Trophoblast cell (in vitro differentiated cells and primary cell): ENCODE data around the gene CRTAP.
A peak's percentile ranks its signal among the peaks of the same experiment; 100 is the strongest.

ENCODE experiments used
- DNase-seq, 2 donors: peaks; one replicate each; pipeline ENCODE4 v3.0.0-alpha.2; 2016
- H2AFZ ChIP-seq: 2 replicates; pipeline ENCODE4 v1.6.1; 2013; ENCODE audit warnings: low read length, moderate library complexity, mild to moderate bottlenecking; ENCODE audit not compliant: insufficient read depth, poor library complexity
- H2AK5ac ChIP-seq: 2 replicates; pipeline ENCODE4 v1.6.1; 2013; ENCODE audit warnings: mild to moderate bottlenecking, low read length
- H2BK120ac ChIP-seq: 2 replicates; pipeline ENCODE4 v1.6.1; 2013; ENCODE audit warnings: low read length, mild to moderate bottlenecking, moderate library complexity; ENCODE audit not compliant: insufficient read depth, poor library complexity
- H2BK12ac ChIP-seq: 2 replicates; pipeline ENCODE4 v1.6.1; 2013; ENCODE audit warnings: mild to moderate bottlenecking, low read length, moderate library complexity
- H2BK5ac ChIP-seq: 2 replicates; pipeline ENCODE4 v1.6.1; 2013; ENCODE audit warnings: low read length, low read depth, moderate library complexity, mild to moderate bottlenecking; ENCODE audit not compliant: poor library complexity
- H3K14ac ChIP-seq: 2 replicates; pipeline ENCODE4 v1.6.1; 2013; ENCODE audit warnings: mild to moderate bottlenecking, low read length
- H3K18ac ChIP-seq: 2 replicates; pipeline ENCODE4 v1.6.1; 2013; ENCODE audit warnings: mild to moderate bottlenecking, low read length
- H3K23ac ChIP-seq: 2 replicates; pipeline ENCODE4 v1.6.1; 2013; ENCODE audit warnings: low read length
- H3K27ac ChIP-seq: 2 replicates; pipeline ENCODE4 v1.5.1; 2013; ENCODE audit warnings: low read depth, mild to moderate bottlenecking, inconsistent platforms, low read length, moderate library complexity
- H3K27me3 ChIP-seq: 2 replicates; pipeline ENCODE4 v1.6.1; 2013; ENCODE audit warnings: inconsistent platforms, mild to moderate bottlenecking, low read length, moderate library complexity; ENCODE audit not compliant: insufficient read depth
- H3K36me3 ChIP-seq, 2 experiments: 1 replicate in 1 of 2; 2 replicates in 1 of 2; pipeline ENCODE4 v1.6.1; 2013; ENCODE audit warnings: low read length in 2 of 2, mild to moderate bottlenecking in 2 of 2, moderate library complexity in 1 of 2; ENCODE audit not compliant: insufficient read depth in 2 of 2, control insufficient read depth in 1 of 2
- H3K4ac ChIP-seq: 2 replicates; pipeline ENCODE4 v1.6.1; 2013; ENCODE audit warnings: low read depth, mild to moderate bottlenecking, low read length, moderate library complexity
- H3K4me1 ChIP-seq, 2 experiments: 1 replicate in 1 of 2; 2 replicates in 1 of 2; pipeline ENCODE4 v1.6.1; 2013; ENCODE audit warnings: low read length in 2 of 2, mild to moderate bottlenecking in 2 of 2, moderate library complexity in 1 of 2; ENCODE audit not compliant: insufficient read depth in 2 of 2, control insufficient read depth in 1 of 2
- H3K4me2 ChIP-seq: 2 replicates; pipeline ENCODE4 v1.6.1; 2013; ENCODE audit warnings: inconsistent platforms, mild to moderate bottlenecking, low read length, moderate library complexity
- H3K4me3 ChIP-seq: 2 replicates; pipeline ENCODE4 v1.5.1; 2013; ENCODE audit warnings: mild to moderate bottlenecking, low read depth, low read length, inconsistent platforms
- H3K79me1 ChIP-seq: one replicate; pipeline ENCODE4 v1.6.1; 2013; ENCODE audit warnings: low read length
- H3K79me2 ChIP-seq: 2 replicates; pipeline ENCODE4 v1.6.1; 2013; ENCODE audit warnings: low read length, mild to moderate bottlenecking; ENCODE audit not compliant: control insufficient read depth, insufficient read depth, poor library complexity
- H3K9ac ChIP-seq: 2 replicates; pipeline ENCODE4 v1.6.1; 2013; ENCODE audit warnings: mild to moderate bottlenecking, low read length
- H3K9me3 ChIP-seq: 2 replicates; pipeline ENCODE4 v1.6.1; 2013; ENCODE audit warnings: low read depth, mild to moderate bottlenecking, control low read depth, inconsistent platforms, low read length; ENCODE audit not compliant: insufficient read depth
- H4K12ac ChIP-seq: 2 replicates; pipeline ENCODE4 v1.6.1; 2013; ENCODE audit warnings: low read depth, mild to moderate bottlenecking, low read length, moderate library complexity
- H4K8ac ChIP-seq: 2 replicates; pipeline ENCODE4 v1.6.1; 2013; ENCODE audit warnings: low read depth, mild to moderate bottlenecking, low read length, moderate library complexity
- H4K91ac ChIP-seq: one replicate; pipeline ENCODE4 v1.6.1; 2013; ENCODE audit warnings: low read depth, mild to moderate bottlenecking, low read length, moderate library complexity
- WGBS: extraction: QIAGEN DNeasy Blood & Tissue Kit; methylation state at CpG from one replicate; pipeline ENCODE4 v1.1.7; 2013; ENCODE audit warnings: missing lambda C conversion rate; ENCODE audit not compliant: insufficient read length, insufficient coverage; ENCODE audit errors: extremely low coverage; 5-methylcytosine and 5-hydroxymethylcytosine counted together

CRTAP gene

DNA sequence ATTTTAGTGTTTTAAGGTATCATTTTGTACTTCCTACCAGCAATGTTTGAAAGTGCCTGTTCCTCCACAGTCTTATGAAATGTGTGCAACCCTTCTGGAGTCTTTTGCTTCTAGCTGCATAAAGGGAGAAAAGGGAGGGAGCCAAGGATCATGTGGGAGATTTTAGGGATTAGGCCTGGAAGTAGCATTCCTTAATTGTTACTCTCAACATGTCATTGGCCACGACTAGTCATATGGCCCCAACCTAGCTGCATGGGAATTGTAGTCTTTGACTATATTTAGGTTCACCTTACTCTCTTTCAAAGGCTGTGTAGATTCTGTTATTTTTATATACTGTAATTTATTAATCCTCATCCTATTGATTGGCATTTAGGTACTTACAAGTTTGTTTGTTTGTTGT is 14.9 kb downstream of the CRTAP start:
- Histone ChIP-seq H3K4ac (no peak overlapping the region), H3K4me1 (peaks cover 4 to 6% of the 10 kb centered on the region in 2 experiments), H3K4me3 (no peak overlapping the region), H2BK12ac (no peak overlapping the region), H2AK5ac (no peak overlapping the region), H3K27ac (no peak overlapping the region), H3K27me3 (no peaks in the 10 kb centered on the region), H4K91ac (no peak overlapping the region), H3K14ac (no peak overlapping the region), H3K18ac (no peak overlapping the region), H3K79me2 (no peaks in the 10 kb centered on the region), H2BK120ac (no peak overlapping the region), H4K12ac (no peak overlapping the region), H3K4me2 (no peak overlapping the region), H2AFZ (no peak overlapping the region), H3K79me1 (no peaks in the 10 kb centered on the region), H4K8ac (no peak overlapping the region), H3K36me3 (peaks cover 8 to 14% of the 10 kb centered on the region in 2 experiments), H2BK5ac (no peak overlapping the region), H3K23ac (no peak overlapping the region), H3K9ac (no peak overlapping the region), H3K9me3 (no peaks in the 10 kb centered on the region)
- DNase-seq, result no peak
- no CpG with 5 or more reads among the region's 1 CpG for WGBS

DNA sequence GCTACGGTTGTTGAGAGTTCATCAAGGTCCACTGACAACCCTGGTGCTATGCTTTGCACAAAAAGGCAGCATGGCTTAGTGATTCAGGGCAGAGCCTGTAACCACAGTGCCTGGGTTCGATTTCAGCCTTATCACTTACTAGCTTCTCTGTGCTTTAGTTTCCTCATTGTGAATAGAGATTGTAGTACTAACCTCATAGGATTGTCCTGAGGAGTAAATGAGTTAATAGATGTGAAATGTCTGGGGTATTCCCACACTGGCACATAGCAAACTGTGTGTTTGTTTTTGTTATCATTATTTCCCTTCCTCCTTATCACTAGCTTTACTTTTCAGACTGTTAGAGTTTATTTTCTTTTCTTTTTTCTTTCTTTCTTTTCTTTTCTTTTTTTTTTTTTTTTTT is 16.3 kb downstream of the CRTAP start:
- Histone ChIP-seq H3K9ac (no peak overlapping the region), H2BK12ac (no peak overlapping the region), H3K4ac (no peak overlapping the region), H3K79me2 (no peaks in the 10 kb centered on the region), H3K14ac (no peak overlapping the region), H3K18ac (no peak overlapping the region), H4K8ac (no peak overlapping the region), H3K79me1 (no peaks in the 10 kb centered on the region), H2BK5ac (no peak overlapping the region), H3K36me3 (peaks cover 6 to 14% of the 10 kb centered on the region in 2 experiments), H4K91ac (no peak overlapping the region), H2AFZ (no peak overlapping the region), H2AK5ac (no peak overlapping the region), H4K12ac (no peak overlapping the region), H3K4me3 (no peak overlapping the region), H3K4me2 (no peak overlapping the region), H3K9me3 (no peaks in the 10 kb centered on the region), H3K4me1 (peaks cover 0 to 4% of the 10 kb centered on the region in 2 experiments), H3K27me3 (no peaks in the 10 kb centered on the region), H2BK120ac (no peak overlapping the region), H3K23ac (no peak overlapping the region), H3K27ac (no peak overlapping the region)
- DNase-seq, result no peak
- no CpG with 5 or more reads among the region's 2 CpGs for WGBS

DNA sequence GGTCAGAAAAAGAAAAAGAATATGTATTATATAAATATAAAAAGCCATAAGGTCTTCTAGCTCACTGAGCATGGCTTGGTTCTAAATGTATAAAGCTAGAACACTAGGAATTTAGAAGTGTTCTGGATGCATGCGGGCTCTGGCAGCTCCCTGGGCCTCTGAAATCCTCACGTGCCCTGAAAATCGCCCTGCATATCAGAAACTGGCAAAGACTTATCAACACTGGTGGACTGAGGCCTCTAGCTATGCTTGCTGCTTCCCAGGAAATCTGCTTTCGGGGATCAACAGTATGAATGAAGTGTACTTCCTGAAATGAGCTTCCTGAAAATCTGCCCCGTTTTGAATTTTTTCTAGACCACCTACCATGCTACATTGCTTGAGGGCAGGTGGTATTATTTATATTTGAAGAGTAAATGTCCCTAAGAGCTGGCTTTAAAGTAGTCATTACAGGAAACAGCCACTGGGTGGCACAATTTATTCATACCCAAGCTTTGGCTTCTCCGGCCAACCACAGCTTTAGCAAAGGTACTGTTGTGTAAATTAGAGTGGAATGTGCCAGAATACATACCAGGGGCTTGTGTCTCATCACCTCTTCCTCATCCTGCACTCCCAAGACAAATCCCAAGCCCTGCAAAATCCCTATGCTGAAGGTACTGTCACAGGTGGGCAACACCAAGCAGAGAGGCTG is 17.7 kb downstream of the CRTAP start:
- Histone ChIP-seq H4K91ac (no peak overlapping the region), H2BK5ac (no peak overlapping the region), H3K23ac (no peak overlapping the region), H3K4me3 (no peak overlapping the region), H2BK12ac (no peak overlapping the region), H4K12ac (no peak overlapping the region), H3K27me3 (no peaks in the 10 kb centered on the region), H2AFZ (no peak overlapping the region), H3K36me3 (peaks cover 8 to 14% of the 10 kb centered on the region in 2 experiments), H3K4me2 (no peak overlapping the region), H3K9me3 (no peaks in the 10 kb centered on the region), H4K8ac (no peak overlapping the region), H3K18ac (no peak overlapping the region), H3K14ac (no peak overlapping the region), H3K9ac (no peak overlapping the region), H2BK120ac (no peak overlapping the region), H3K4me1 (peaks cover 0 to 4% of the 10 kb centered on the region in 2 experiments), H3K4ac (no peak overlapping the region), H3K79me2 (no peaks in the 10 kb centered on the region), H2AK5ac (no peak overlapping the region), H3K79me1 (no peaks in the 10 kb centered on the region), H3K27ac (no peak overlapping the region)
- no CpG with 5 or more reads among the region's 6 CpGs for WGBS
- peak; percentile 68 to 89 for DNase-seq

DNA sequence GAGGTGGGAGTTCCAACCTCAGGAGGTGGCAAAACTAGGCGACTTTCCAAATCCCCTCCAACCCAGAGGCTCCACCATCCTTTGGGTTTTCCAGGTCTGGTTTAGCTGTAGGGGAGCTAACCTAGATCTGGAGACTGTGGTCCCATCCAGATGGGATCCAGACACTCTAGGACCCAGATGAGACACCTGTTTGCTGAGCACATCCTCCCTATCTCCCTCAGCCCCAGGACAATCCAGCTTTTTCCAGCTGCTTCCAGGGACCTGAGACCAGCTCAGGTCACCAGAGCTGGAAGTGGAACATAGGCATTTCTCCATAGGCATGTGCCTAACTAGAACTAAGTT is 18.2 kb downstream of the CRTAP start:
- no peak overlapping the region for H4K12ac ChIP-seq
- DNase-seq, result no peak
- H3K4ac ChIP-seq, result no peak overlapping the region
- H2BK5ac ChIP-seq, result no peak overlapping the region
- H3K79me1 ChIP-seq, result no peaks in the 10 kb centered on the region
- H3K27ac ChIP-seq, result no peak overlapping the region
- H3K23ac ChIP-seq, result no peak overlapping the region
- no peak overlapping the region for H3K4me2 ChIP-seq
- no peak overlapping the region for H3K18ac ChIP-seq
- no CpG with 5 or more reads among the region's 1 CpG for WGBS
- H4K8ac ChIP-seq, result no peak overlapping the region
- H3K79me2 ChIP-seq, result no peaks in the 10 kb centered on the region
- no peak overlapping the region for H2BK12ac ChIP-seq
- no peak overlapping the region for H3K9ac ChIP-seq
- no peaks in the 10 kb centered on the region for H3K27me3 ChIP-seq
- peaks cover 0 to 4% of the 10 kb centered on the region in 2 experiments for H3K4me1 ChIP-seq
- no peak overlapping the region for H2AFZ ChIP-seq
- no peak overlapping the region for H2BK120ac ChIP-seq
- no peak overlapping the region for H3K4me3 ChIP-seq
- peaks cover 9 to 17% of the 10 kb centered on the region in 2 experiments for H3K36me3 ChIP-seq
- H3K9me3 ChIP-seq, result no peaks in the 10 kb centered on the region
- no peak overlapping the region for H3K14ac ChIP-seq
- no peak overlapping the region for H4K91ac ChIP-seq
- H2AK5ac ChIP-seq, result no peak overlapping the region
